GM23338 (cell line): ENCODE measurements around the gene TMEM255B. TPM values are rescaled to one million over a fixed set of nuclear protein-coding genes. Genes with fewer than 3 reads are reported as not detected.

Source experiments
- ATAC-seq: fragments of 200-7000 bp; cut with Tn5 transposase; 3 replicates; pipeline ENCODE4 v1.9.1; 2020
- DNase-seq: peaks from one replicate; pipeline ENCODE4 v3.0.0-alpha.2; 2015; ENCODE audit warnings: low spot score
- H2AFZ ChIP-seq: fragments of 200-600 bp; sonication (generic); 2 replicates; pipeline ENCODE4 v1.8.0; 2016; ENCODE audit warnings: antibody characterized with exemption, mild to moderate bottlenecking, moderate library complexity
- H3F3A ChIP-seq: fragments of 200-600 bp; sonication (generic); replicated peaks from 2 replicates; pipeline ENCODE4 v1.8.0; 2017; ENCODE audit warnings: antibody characterized with exemption, mixed run types, low read depth
- H3K27ac ChIP-seq: fragments of 200-600 bp; sonication (generic); 2 replicates; pipeline ENCODE4 v1.6.1; 2016; ENCODE audit warnings: low read depth
- H3K27me3 ChIP-seq: fragments of 200-600 bp; sonication (generic); 2 replicates; pipeline ENCODE4 v1.8.0; 2016; ENCODE audit warnings: mild to moderate bottlenecking, mixed run types, moderate library complexity; ENCODE audit not compliant: insufficient read depth
- H3K36me3 ChIP-seq: fragments of 200-600 bp; sonication (generic); 2 replicates; pipeline ENCODE4 v1.8.0; 2016; ENCODE audit warnings: mild to moderate bottlenecking; ENCODE audit not compliant: insufficient read depth
- H3K4me1 ChIP-seq: fragments of 200-600 bp; sonication (generic); 2 replicates; pipeline ENCODE4 v1.8.0; 2016; ENCODE audit warnings: mild to moderate bottlenecking, moderate library complexity; ENCODE audit not compliant: insufficient read depth
- H3K4me2 ChIP-seq: fragments of 200-600 bp; sonication (generic); 2 replicates; pipeline ENCODE4 v1.7.1; 2017; ENCODE audit warnings: mixed run types
- H3K4me3 ChIP-seq: fragments of 200-600 bp; sonication (generic); 2 replicates; pipeline ENCODE4 v1.6.1; 2016; ENCODE audit warnings: mixed run types
- H3K79me2 ChIP-seq: fragments of 200-600 bp; sonication (generic); replicated peaks from 2 replicates; pipeline ENCODE4 v1.8.0; 2017; ENCODE audit warnings: mild to moderate bottlenecking; ENCODE audit not compliant: insufficient read depth
- H3K9me2 ChIP-seq: fragments of 200-600 bp; sonication (generic); 2 replicates; pipeline ENCODE4 v1.8.0; 2017; ENCODE audit not compliant: insufficient read depth
- H4K20me1 ChIP-seq: fragments of 200-600 bp; sonication (generic); replicated peaks from 2 replicates; pipeline ENCODE4 v1.8.0; 2017; ENCODE audit warnings: mild to moderate bottlenecking; ENCODE audit not compliant: insufficient read depth
- H3K27ac Mint-ChIP-seq: 2 replicates; pipeline ENCODE4 v1.8.0; 2020; ENCODE audit warnings: inconsistent platforms, mild to moderate bottlenecking, moderate library complexity, mixed read lengths
- H3K27me3 Mint-ChIP-seq: 3 replicates; pipeline ENCODE4 v1.8.0; 2022; ENCODE audit warnings: low read depth, mild to moderate bottlenecking, moderate library complexity, mixed read lengths, inconsistent platforms; ENCODE audit not compliant: insufficient read depth, poor library complexity
- H3K36me3 Mint-ChIP-seq: 3 replicates; pipeline ENCODE4 v1.8.0; 2021; ENCODE audit warnings: low read depth, mild to moderate bottlenecking, inconsistent platforms, moderate library complexity, mixed read lengths
- H3K4me1 Mint-ChIP-seq: 3 replicates; pipeline ENCODE4 v1.8.0; 2020; ENCODE audit warnings: mild to moderate bottlenecking, inconsistent platforms, mixed read lengths
- H3K4me3 Mint-ChIP-seq: 3 replicates; pipeline ENCODE4 v1.8.0; 2021; ENCODE audit warnings: moderate library complexity, mild to moderate bottlenecking, inconsistent platforms, mixed read lengths
- H3K9me3 Mint-ChIP-seq: 3 replicates; pipeline ENCODE4 v1.8.0; 2020; ENCODE audit warnings: moderate library complexity, mild to moderate bottlenecking, inconsistent platforms, mixed read lengths
- CREB1 ChIP-seq: fragments of 250-450 bp; sonication (Bioruptor Pico); IDR thresholded peaks from 2 replicates; pipeline ENCODE4 v1.5.0; 2020; ENCODE audit warnings: low read depth, mild to moderate bottlenecking, moderate library complexity
- EZH2 ChIP-seq: fragments of 200-600 bp; sonication (generic); IDR thresholded peaks from one replicate; pipeline ENCODE4 v1.8.0; 2017; ENCODE audit warnings: antibody characterized with exemption, mild to moderate bottlenecking, low read depth; ENCODE audit not compliant: unreplicated experiment
- EZH2phosphoT487 ChIP-seq: fragments of 200-600 bp; sonication (generic); IDR thresholded peaks from one replicate; pipeline ENCODE4 v1.8.1; 2018; ENCODE audit warnings: antibody characterized with exemption; ENCODE audit not compliant: unreplicated experiment
- JUNB ChIP-seq: IDR thresholded peaks from one replicate; pipeline ENCODE4 v1.6.1; 2016; ENCODE audit warnings: antibody characterized with exemption; ENCODE audit not compliant: unreplicated experiment
- NANOG ChIP-seq: IDR thresholded peaks from 2 replicates; pipeline ENCODE4 v1.6.1; 2016; ENCODE audit warnings: antibody characterized with exemption, borderline replicate concordance
- POLR2AphosphoS5 ChIP-seq: IDR thresholded peaks from 2 replicates; pipeline ENCODE4 v1.6.1; 2016; ENCODE audit warnings: antibody characterized with exemption, low read depth
- STAT1 ChIP-seq: IDR thresholded peaks from one replicate; pipeline ENCODE4 v1.6.1; 2016; ENCODE audit warnings: antibody characterized with exemption; ENCODE audit not compliant: unreplicated experiment
- ZNF114 ChIP-seq: fragments of 250-450 bp; sonication (Bioruptor Pico); IDR thresholded peaks from 2 replicates; pipeline ENCODE4 v1.5.0; 2020; ENCODE audit warnings: mild to moderate bottlenecking, moderate library complexity
- ZNF331 ChIP-seq: fragments of 250-450 bp; sonication (Bioruptor Pico); IDR thresholded peaks from 2 replicates; pipeline ENCODE4 v1.5.0; 2020; ENCODE audit warnings: low read depth, mild to moderate bottlenecking, moderate library complexity
- polyA plus RNA-seq: library from polyadenylated mRNA; unstranded; fragments of >200 nt; fragmentation: Nextera tagmentation; extraction: Ambion mirVana; gene quantifications from 2 replicates; pipeline ENCODE4 v1.2.1, GENCODE V29; 2016
- total RNA-seq: library from RNA; depleted of rRNA; stranded (reverse); fragments of >200 nt; shearing (Covaris generic); gene quantifications from 2 replicates; pipeline ENCODE4 v1.2.3, GENCODE V29; 2014
- TF ChIP-seq, protein P1 (sequence below): fragments of 250-450 bp; sonication (Bioruptor Pico); IDR thresholded peaks from 2 replicates; pipeline ENCODE4 v1.5.0; 2020; ENCODE audit warnings: mild to moderate bottlenecking, moderate library complexity
- TF ChIP-seq, protein P2 (sequence below), 2 experiments: fragments of 200-600 bp in 1 of 2; sonication (generic) in 1 of 2; conservative IDR thresholded peaks; 2 replicates each; pipeline versions ENCODE4 v1.5.1 to v1.6.1; 2016 to 2017; ENCODE audit warnings: antibody characterized with exemption in 2 of 2, low read depth in 2 of 2, mild to moderate bottlenecking in 2 of 2, moderate library complexity in 1 of 2
- TF ChIP-seq, protein P3 (sequence below): IDR thresholded peaks from 2 replicates; pipeline ENCODE4 v1.6.1; 2016; ENCODE audit warnings: antibody characterized with exemption
- TF ChIP-seq, protein P4 (sequence below): IDR thresholded peaks from one replicate; pipeline ENCODE4 v1.6.1; 2018; ENCODE audit warnings: antibody characterized with exemption; ENCODE audit not compliant: unreplicated experiment

The TMEM255B gene
- total and polyA plus RNA-seq, 2 experiments from 2014 or later = 0.69 to 4.4 TPM

DNA sequence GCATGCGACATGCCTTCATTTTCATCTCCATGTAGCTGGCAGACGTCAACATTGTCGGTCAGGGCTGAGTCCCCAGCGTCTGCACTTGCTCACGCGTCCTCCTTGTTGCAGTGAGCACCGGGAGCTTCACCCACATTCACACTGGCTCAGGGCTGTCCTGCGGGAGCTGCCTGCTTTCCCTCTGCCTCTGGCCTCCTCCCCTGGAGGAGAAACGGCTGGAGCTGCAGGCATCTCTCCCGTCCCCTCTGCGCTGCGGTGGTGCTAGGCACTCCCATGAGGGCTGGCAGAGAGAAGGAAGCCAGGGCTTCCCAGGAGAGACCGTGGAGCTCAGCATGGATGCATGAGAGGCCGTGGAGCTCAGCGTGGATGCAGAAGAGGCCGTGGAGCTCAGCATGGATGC is 18.4 kb upstream of the TMEM255B start:
- H3K9me3 Mint-ChIP-seq = peaks cover 3% of the 10 kb centered on the region; the same call in 1 of the 3 replicates
- DNase-seq = no peak
- Histone ChIP-seq H3K4me3 (no peak overlapping the region), H3K9me2 (no peaks in the 10 kb centered on the region), H4K20me1 (no peaks in the 10 kb centered on the region), H3K79me2 (no peaks in the 10 kb centered on the region), H3K4me1 (no peaks in the 10 kb centered on the region), H2AFZ (no peak overlapping the region), H3K27me3 (no peaks in the 10 kb centered on the region), H3K36me3 (no peaks in the 10 kb centered on the region), H3F3A (no peaks in the 10 kb centered on the region), H3K27ac (no peak overlapping the region), H3K4me2 (no peak overlapping the region)
- peaks cover 10% of the 10 kb centered on the region for H3K27me3 Mint-ChIP-seq
- TF ChIP-seq CREB1 (CRISPR knock-in tag) (no peak), ZNF331 (no peak), NANOG (no peak), EZH2phosphoT487 (no peak), POLR2AphosphoS5 (no peak), STAT1 (no peak), EZH2 (no peak), JUNB (no peak), ZNF114 (no peak)
- TF ChIP-seq, protein P1, sequence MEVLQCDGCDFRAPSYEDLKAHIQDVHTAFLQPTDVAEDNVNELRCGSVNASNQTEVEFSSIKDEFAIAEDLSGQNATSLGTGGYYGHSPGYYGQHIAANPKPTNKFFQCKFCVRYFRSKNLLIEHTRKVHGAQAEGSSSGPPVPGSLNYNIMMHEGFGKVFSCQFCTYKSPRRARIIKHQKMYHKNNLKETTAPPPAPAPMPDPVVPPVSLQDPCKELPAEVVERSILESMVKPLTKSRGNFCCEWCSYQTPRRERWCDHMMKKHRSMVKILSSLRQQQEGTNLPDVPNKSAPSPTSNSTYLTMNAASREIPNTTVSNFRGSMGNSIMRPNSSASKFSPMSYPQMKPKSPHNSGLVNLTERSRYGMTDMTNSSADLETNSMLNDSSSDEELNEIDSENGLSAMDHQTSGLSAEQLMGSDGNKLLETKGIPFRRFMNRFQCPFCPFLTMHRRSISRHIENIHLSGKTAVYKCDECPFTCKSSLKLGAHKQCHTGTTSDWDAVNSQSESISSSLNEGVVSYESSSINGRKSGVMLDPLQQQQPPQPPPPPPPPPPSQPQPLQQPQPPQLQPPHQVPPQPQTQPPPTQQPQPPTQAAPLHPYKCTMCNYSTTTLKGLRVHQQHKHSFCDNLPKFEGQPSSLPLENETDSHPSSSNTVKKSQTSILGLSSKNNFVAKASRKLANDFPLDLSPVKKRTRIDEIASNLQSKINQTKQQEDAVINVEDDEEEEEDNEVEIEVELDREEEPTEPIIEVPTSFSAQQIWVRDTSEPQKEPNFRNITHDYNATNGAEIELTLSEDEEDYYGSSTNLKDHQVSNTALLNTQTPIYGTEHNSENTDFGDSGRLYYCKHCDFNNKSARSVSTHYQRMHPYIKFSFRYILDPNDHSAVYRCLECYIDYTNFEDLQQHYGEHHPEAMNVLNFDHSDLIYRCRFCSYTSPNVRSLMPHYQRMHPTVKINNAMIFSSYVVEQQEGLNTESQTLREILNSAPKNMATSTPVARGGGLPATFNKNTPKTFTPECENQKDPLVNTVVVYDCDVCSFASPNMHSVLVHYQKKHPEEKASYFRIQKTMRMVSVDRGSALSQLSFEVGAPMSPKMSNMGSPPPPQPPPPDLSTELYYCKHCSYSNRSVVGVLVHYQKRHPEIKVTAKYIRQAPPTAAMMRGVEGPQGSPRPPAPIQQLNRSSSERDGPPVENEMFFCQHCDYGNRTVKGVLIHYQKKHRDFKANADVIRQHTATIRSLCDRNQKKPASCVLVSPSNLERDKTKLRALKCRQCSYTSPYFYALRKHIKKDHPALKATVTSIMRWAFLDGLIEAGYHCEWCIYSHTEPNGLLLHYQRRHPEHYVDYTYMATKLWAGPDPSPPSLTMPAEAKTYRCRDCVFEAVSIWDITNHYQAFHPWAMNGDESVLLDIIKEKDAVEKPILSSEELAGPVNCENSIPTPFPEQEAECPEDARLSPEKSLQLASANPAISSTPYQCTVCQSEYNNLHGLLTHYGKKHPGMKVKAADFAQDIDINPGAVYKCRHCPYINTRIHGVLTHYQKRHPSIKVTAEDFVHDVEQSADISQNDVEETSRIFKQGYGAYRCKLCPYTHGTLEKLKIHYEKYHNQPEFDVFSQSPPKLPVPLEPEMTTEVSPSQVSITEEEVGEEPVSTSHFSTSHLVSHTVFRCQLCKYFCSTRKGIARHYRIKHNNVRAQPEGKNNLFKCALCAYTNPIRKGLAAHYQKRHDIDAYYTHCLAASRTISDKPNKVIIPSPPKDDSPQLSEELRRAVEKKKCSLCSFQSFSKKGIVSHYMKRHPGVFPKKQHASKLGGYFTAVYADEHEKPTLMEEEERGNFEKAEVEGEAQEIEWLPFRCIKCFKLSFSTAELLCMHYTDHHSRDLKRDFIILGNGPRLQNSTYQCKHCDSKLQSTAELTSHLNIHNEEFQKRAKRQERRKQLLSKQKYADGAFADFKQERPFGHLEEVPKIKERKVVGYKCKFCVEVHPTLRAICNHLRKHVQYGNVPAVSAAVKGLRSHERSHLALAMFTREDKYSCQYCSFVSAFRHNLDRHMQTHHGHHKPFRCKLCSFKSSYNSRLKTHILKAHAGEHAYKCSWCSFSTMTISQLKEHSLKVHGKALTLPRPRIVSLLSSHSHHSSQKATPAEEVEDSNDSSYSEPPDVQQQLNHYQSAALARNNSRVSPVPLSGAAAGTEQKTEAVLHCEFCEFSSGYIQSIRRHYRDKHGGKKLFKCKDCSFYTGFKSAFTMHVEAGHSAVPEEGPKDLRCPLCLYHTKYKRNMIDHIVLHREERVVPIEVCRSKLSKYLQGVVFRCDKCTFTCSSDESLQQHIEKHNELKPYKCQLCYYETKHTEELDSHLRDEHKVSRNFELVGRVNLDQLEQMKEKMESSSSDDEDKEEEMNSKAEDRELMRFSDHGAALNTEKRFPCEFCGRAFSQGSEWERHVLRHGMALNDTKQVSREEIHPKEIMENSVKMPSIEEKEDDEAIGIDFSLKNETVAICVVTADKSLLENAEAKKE (CRISPR knock-in tag) = no peak
- TF ChIP-seq, protein P2, sequence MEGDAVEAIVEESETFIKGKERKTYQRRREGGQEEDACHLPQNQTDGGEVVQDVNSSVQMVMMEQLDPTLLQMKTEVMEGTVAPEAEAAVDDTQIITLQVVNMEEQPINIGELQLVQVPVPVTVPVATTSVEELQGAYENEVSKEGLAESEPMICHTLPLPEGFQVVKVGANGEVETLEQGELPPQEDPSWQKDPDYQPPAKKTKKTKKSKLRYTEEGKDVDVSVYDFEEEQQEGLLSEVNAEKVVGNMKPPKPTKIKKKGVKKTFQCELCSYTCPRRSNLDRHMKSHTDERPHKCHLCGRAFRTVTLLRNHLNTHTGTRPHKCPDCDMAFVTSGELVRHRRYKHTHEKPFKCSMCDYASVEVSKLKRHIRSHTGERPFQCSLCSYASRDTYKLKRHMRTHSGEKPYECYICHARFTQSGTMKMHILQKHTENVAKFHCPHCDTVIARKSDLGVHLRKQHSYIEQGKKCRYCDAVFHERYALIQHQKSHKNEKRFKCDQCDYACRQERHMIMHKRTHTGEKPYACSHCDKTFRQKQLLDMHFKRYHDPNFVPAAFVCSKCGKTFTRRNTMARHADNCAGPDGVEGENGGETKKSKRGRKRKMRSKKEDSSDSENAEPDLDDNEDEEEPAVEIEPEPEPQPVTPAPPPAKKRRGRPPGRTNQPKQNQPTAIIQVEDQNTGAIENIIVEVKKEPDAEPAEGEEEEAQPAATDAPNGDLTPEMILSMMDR (conservative IDR thresholded peaks at IDR 0.05; ENCODE audit: low read depth in 2 of 2) = no peak
- TF ChIP-seq, protein P3, sequence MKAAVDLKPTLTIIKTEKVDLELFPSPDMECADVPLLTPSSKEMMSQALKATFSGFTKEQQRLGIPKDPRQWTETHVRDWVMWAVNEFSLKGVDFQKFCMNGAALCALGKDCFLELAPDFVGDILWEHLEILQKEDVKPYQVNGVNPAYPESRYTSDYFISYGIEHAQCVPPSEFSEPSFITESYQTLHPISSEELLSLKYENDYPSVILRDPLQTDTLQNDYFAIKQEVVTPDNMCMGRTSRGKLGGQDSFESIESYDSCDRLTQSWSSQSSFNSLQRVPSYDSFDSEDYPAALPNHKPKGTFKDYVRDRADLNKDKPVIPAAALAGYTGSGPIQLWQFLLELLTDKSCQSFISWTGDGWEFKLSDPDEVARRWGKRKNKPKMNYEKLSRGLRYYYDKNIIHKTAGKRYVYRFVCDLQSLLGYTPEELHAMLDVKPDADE = no peak
- TF ChIP-seq, protein P4, sequence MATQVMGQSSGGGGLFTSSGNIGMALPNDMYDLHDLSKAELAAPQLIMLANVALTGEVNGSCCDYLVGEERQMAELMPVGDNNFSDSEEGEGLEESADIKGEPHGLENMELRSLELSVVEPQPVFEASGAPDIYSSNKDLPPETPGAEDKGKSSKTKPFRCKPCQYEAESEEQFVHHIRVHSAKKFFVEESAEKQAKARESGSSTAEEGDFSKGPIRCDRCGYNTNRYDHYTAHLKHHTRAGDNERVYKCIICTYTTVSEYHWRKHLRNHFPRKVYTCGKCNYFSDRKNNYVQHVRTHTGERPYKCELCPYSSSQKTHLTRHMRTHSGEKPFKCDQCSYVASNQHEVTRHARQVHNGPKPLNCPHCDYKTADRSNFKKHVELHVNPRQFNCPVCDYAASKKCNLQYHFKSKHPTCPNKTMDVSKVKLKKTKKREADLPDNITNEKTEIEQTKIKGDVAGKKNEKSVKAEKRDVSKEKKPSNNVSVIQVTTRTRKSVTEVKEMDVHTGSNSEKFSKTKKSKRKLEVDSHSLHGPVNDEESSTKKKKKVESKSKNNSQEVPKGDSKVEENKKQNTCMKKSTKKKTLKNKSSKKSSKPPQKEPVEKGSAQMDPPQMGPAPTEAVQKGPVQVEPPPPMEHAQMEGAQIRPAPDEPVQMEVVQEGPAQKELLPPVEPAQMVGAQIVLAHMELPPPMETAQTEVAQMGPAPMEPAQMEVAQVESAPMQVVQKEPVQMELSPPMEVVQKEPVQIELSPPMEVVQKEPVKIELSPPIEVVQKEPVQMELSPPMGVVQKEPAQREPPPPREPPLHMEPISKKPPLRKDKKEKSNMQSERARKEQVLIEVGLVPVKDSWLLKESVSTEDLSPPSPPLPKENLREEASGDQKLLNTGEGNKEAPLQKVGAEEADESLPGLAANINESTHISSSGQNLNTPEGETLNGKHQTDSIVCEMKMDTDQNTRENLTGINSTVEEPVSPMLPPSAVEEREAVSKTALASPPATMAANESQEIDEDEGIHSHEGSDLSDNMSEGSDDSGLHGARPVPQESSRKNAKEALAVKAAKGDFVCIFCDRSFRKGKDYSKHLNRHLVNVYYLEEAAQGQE = no peak
- no peak overlapping the region for H3K4me3 Mint-ChIP-seq
- no peaks in the 10 kb centered on the region; the same call in 2 of the 3 replicates for H3K36me3 Mint-ChIP-seq
- ATAC-seq = no peak; the same call in 2 of the 3 replicates
- peaks cover 20% of the 10 kb centered on the region for H3K4me1 Mint-ChIP-seq
- no peak overlapping the region for H3K27ac Mint-ChIP-seq
